ENCODE data around the gene SFXN1. TPM values are rescaled to one million over a fixed set of nuclear protein-coding genes. Genes with fewer than 3 reads are reported as not detected.

The SFXN1 gene
- total RNA-seq, 5 donors from 2014 or later (not counting 1 experiment from before 2014, with no cell fraction given): 78.8 to 97.0 (median 84.1) TPM

GRCh38 chr5:175513297-175513696 lies 34.9 kb downstream of the SFXN1 start:
- WGBS (ENCODE audit: insufficient coverage): 100% methylated on average over 9 of the region's 13 CpGs
- no peaks in the 10 kb centered on the region for H3K27me3 ChIP-seq (replicated peaks in 1 of 2; ENCODE audit: control insufficient read depth in 2 of 2, extremely low read depth in 1 of 2, insufficient read depth in 2 of 2, low read length in 1 of 2)
- ATAC-seq (replicated peaks in 1 of 4) (no peak), DNase-seq (no peak)
- ChIA-PET POLR2A (no interaction called here), CTCF (interaction anchor here in 1 of 2 donors (0.7 kb wide), 1 partner anchor 965 kb away, joined by 4 read pairs; no protein-coding TSS in a partner anchor)
- no peak overlapping the region for H3K4me3 ChIP-seq (ENCODE audit: control insufficient read depth in 1 of 2, extremely low read depth in 1 of 2, low read length in 1 of 2)
- H3K4me1 Mint-ChIP-seq: peaks cover 38 to 42% (median 39%) of the 10 kb centered on the region in 3 donors
- no peak overlapping the region for H3K4me3 Mint-ChIP-seq
- H3K27ac Mint-ChIP-seq: peak overlapping the region in 1 of 2 donors; percentile 79
- no peaks in the 10 kb centered on the region for H3K27me3 Mint-ChIP-seq
- peaks cover 2% of the 10 kb centered on the region in 3 donors for H3K9me3 Mint-ChIP-seq
- H3K36me3 ChIP-seq (ENCODE audit: control insufficient read depth in 2 of 2, extremely low read depth in 1 of 2, insufficient read depth in 1 of 2, low read length in 1 of 2): peaks cover 21 to 83% of the 10 kb centered on the region in 2 donors
- H3K9me3 ChIP-seq: no peaks in the 10 kb centered on the region
- peaks cover 0 to 12% of the 10 kb centered on the region in 2 experiments for H3K4me1 ChIP-seq (ENCODE audit: control insufficient read depth in 1 of 2, extremely low read depth in 1 of 2, insufficient read depth in 2 of 2, low read length in 2 of 2)
- H3K36me3 Mint-ChIP-seq: peaks cover 79% of the 10 kb centered on the region
- no peak overlapping the region for H3K27ac ChIP-seq (ENCODE audit: low read length)

GRCh38 chr5:175513726-175514125 lies 35.4 kb downstream of the SFXN1 start:
- no peak overlapping the region for H3K27ac ChIP-seq (ENCODE audit: low read length)
- H3K9me3 Mint-ChIP-seq: peaks cover 4 to 6% (median 6%) of the 10 kb centered on the region in 3 donors
- H3K4me1 ChIP-seq (ENCODE audit: control insufficient read depth in 1 of 2, extremely low read depth in 1 of 2, insufficient read depth in 2 of 2, low read length in 2 of 2): peaks cover 0 to 12% of the 10 kb centered on the region in 2 experiments
- H3K4me3 ChIP-seq (ENCODE audit: control insufficient read depth in 1 of 2, extremely low read depth in 1 of 2, low read length in 1 of 2): no peak overlapping the region
- DNase-seq: no peak
- H3K27me3 Mint-ChIP-seq: no peaks in the 10 kb centered on the region
- ChIA-PET CTCF (interaction anchor here in 1 of 2 donors (0.7 kb wide), 1 partner anchor 965 kb away, joined by 4 read pairs; no protein-coding TSS in a partner anchor), POLR2A (no interaction called here)
- no peaks in the 10 kb centered on the region for H3K27me3 ChIP-seq (replicated peaks in 1 of 2; ENCODE audit: control insufficient read depth in 2 of 2, extremely low read depth in 1 of 2, insufficient read depth in 2 of 2, low read length in 1 of 2)
- H3K9me3 ChIP-seq: no peaks in the 10 kb centered on the region
- H3K4me1 Mint-ChIP-seq: peaks cover 40 to 42% (median 42%) of the 10 kb centered on the region in 3 donors
- peaks cover 81% of the 10 kb centered on the region for H3K36me3 Mint-ChIP-seq
- 94% methylated on average over 7 of the region's 7 CpGs for WGBS (ENCODE audit: insufficient coverage)
- H3K36me3 ChIP-seq (ENCODE audit: control insufficient read depth in 2 of 2, extremely low read depth in 1 of 2, insufficient read depth in 1 of 2, low read length in 1 of 2): peaks cover 21 to 87% of the 10 kb centered on the region in 2 donors
- ATAC-seq (replicated peaks in 1 of 4): no peak
- no peak overlapping the region for H3K4me3 Mint-ChIP-seq
- H3K27ac Mint-ChIP-seq: peak overlapping the region; percentile 68 to 79

- WGBS (ENCODE audit: insufficient coverage): 7% methylated on average over 2 of the region's 10 CpGs
- no peaks in the 10 kb centered on the region for H3K27me3 Mint-ChIP-seq
- Histone ChIP-seq H3K4me1 (ENCODE audit: control insufficient read depth in 1 of 2, extremely low read depth in 1 of 2, insufficient read depth in 2 of 2, low read length in 2 of 2) (peaks cover 22 to 30% of the 10 kb centered on the region in 2 experiments), H3K27me3 (replicated peaks in 1 of 2; ENCODE audit: control insufficient read depth in 2 of 2, extremely low read depth in 1 of 2, insufficient read depth in 2 of 2, low read length in 1 of 2) (no peaks in the 10 kb centered on the region), H3K27ac (ENCODE audit: low read length) (peak overlapping the region; percentile 31), H3K36me3 (ENCODE audit: control insufficient read depth in 2 of 2, extremely low read depth in 1 of 2, insufficient read depth in 1 of 2, low read length in 1 of 2) (peaks cover 9 to 59% of the 10 kb centered on the region in 2 donors), H3K4me3 (ENCODE audit: control insufficient read depth in 1 of 2, extremely low read depth in 1 of 2, low read length in 1 of 2) (no peak overlapping the region), H3K9me3 (no peaks in the 10 kb centered on the region)
- no peak for DNase-seq
- H3K4me1 Mint-ChIP-seq: peaks cover 60 to 71% (median 69%) of the 10 kb centered on the region in 3 donors
- peaks cover 67% of the 10 kb centered on the region for H3K36me3 Mint-ChIP-seq
- ChIA-PET CTCF (interaction anchor here in 1 of 2 donors (0.6 kb wide), 1 partner anchor 167 kb away, joined by 6 read pairs; no protein-coding TSS in a partner anchor), POLR2A (no interaction called here)
- peak overlapping the region; percentile 95 to 97 for H3K27ac Mint-ChIP-seq
- H3K9me3 Mint-ChIP-seq: peaks cover 4 to 8% (median 6%) of the 10 kb centered on the region in 3 donors
- peak in 1 of 4 experiments; percentile 20 for ATAC-seq (replicated peaks in 1 of 4)
- peak overlapping the region; percentile 28 to 52 (median 49) for H3K4me3 Mint-ChIP-seq
Observed at GRCh38 chr5:175516933-175517823, 38.8 kb downstream of the SFXN1 start.

GRCh38 chr5:175517824-175518450 lies 39.6 kb downstream of the SFXN1 start:
- peak overlapping the region; percentile 31 for H3K27ac ChIP-seq (ENCODE audit: low read length)
- Mint-ChIP-seq H3K36me3 (peaks cover 67% of the 10 kb centered on the region), H3K27ac (peak overlapping the region; percentile 95 to 97), H3K4me3 (peak overlapping the region; percentile 28 to 52 (median 49)), H3K27me3 (no peaks in the 10 kb centered on the region), H3K9me3 (peaks cover 4 to 8% (median 6%) of the 10 kb centered on the region in 3 donors), H3K4me1 (peaks cover 62 to 78% (median 76%) of the 10 kb centered on the region in 3 donors)
- peaks cover 9 to 56% of the 10 kb centered on the region in 2 donors for H3K36me3 ChIP-seq (ENCODE audit: control insufficient read depth in 2 of 2, extremely low read depth in 1 of 2, insufficient read depth in 1 of 2, low read length in 1 of 2)
- no peak overlapping the region for H3K4me3 ChIP-seq (ENCODE audit: control insufficient read depth in 1 of 2, extremely low read depth in 1 of 2, low read length in 1 of 2)
- DNase-seq (peak in 5 of 35 experiments; percentile 26 to 56 (median 47)), ATAC-seq (replicated peaks in 1 of 4) (peak in 3 of 4 experiments; percentile 62 to 67 (median 65))
- 21% methylated on average over 6 of the region's 7 CpGs for WGBS (ENCODE audit: insufficient coverage)
- H3K27me3 ChIP-seq (replicated peaks in 1 of 2; ENCODE audit: control insufficient read depth in 2 of 2, extremely low read depth in 1 of 2, insufficient read depth in 2 of 2, low read length in 1 of 2): no peaks in the 10 kb centered on the region
- POLR2A ChIA-PET: interaction anchor here in 1 of 2 donors (0.7 kb wide), 1 partner anchor 842 kb away, joined by 3 read pairs; no protein-coding TSS in a partner anchor
- peaks cover 25 to 37% of the 10 kb centered on the region in 2 experiments for H3K4me1 ChIP-seq (ENCODE audit: control insufficient read depth in 1 of 2, extremely low read depth in 1 of 2, insufficient read depth in 2 of 2, low read length in 2 of 2)
- H3K9me3 ChIP-seq: no peaks in the 10 kb centered on the region
- CTCF ChIA-PET: interaction anchor here in 1 of 2 donors (0.6 kb wide), 1 partner anchor 205 kb away, joined by 4 read pairs; no protein-coding TSS in a partner anchor

GRCh38 chr5:175519006-175519405 lies 40.6 kb downstream of the SFXN1 start:
- Mint-ChIP-seq H3K36me3 (peaks cover 64% of the 10 kb centered on the region), H3K27me3 (no peaks in the 10 kb centered on the region), H3K9me3 (peaks cover 4 to 8% (median 6%) of the 10 kb centered on the region in 3 donors), H3K4me1 (peaks cover 65 to 85% (median 81%) of the 10 kb centered on the region in 3 donors), H3K4me3 (no peak overlapping the region), H3K27ac (peak overlapping the region; percentile 97)
- H3K4me3 ChIP-seq (ENCODE audit: control insufficient read depth in 1 of 2, extremely low read depth in 1 of 2, low read length in 1 of 2): no peak overlapping the region
- DNase-seq (no peak), ATAC-seq (replicated peaks in 1 of 4) (no peak)
- WGBS (ENCODE audit: insufficient coverage): no CpG with 5 or more reads among the region's 2 CpGs
- H3K4me1 ChIP-seq (ENCODE audit: control insufficient read depth in 1 of 2, extremely low read depth in 1 of 2, insufficient read depth in 2 of 2, low read length in 2 of 2): peaks cover 27 to 41% of the 10 kb centered on the region in 2 experiments
- H3K36me3 ChIP-seq (ENCODE audit: control insufficient read depth in 2 of 2, extremely low read depth in 1 of 2, insufficient read depth in 1 of 2, low read length in 1 of 2): peaks cover 7 to 49% of the 10 kb centered on the region in 2 donors
- peak overlapping the region; percentile 17 for H3K27ac ChIP-seq (ENCODE audit: low read length)
- CTCF ChIA-PET: interaction anchor here in 1 of 2 donors (1.0 kb wide), 1 partner anchor 15 kb away, joined by 3 read pairs; no protein-coding TSS in a partner anchor
- H3K9me3 ChIP-seq: no peaks in the 10 kb centered on the region
- POLR2A ChIA-PET: interaction anchor here (0.6 to 0.7 kb wide), 2 partner anchors 19 to 28 kb away, joined by 5 to 17 read pairs; no protein-coding TSS in a partner anchor
- H3K27me3 ChIP-seq (replicated peaks in 1 of 2; ENCODE audit: control insufficient read depth in 2 of 2, extremely low read depth in 1 of 2, insufficient read depth in 2 of 2, low read length in 1 of 2): no peaks in the 10 kb centered on the region

Measured in T-cell (primary cell).